ENCODE measurements around the gene SLC39A8.
"Not testable (repeated sequence)": the region's sequence is repeated elsewhere in the genome, so short reads cannot be mapped to it uniquely, and the experiment has no call there.

The SLC39A8 gene

GRCh38 chr4:102344954-102345794 lies at the start of gene SLC39A8:
Gene SLC39A8, minus strand, starts transcription at chr4:102345482. Its CDS starts 820 bp downstream, at chr4:102344662.
- DNase-seq (ENCODE audit: low spot score) = peak; percentile 85

GRCh38 chr4:102392033-102392744 lies 46.9 kb upstream of the SLC39A8 start:
- DNase-seq (ENCODE audit: low spot score) = no peak

DNA sequence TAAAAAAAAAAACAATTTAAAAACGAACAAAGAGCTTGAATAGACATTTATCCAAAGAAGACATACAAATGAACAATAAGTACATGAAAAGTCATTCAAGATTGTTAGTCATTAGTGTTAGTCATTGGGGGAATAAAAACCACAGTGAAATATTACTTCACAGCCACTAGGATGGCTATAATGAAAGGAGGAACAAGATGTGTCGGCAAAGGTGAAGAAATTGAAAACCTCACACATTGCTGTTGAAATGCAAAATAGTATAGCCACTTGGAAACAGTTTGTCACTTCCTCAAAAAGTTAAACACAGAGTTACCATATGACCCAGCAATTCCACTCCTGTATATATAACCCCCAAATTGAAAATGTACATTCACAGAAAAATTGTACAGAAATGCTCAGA lies 45.2 kb upstream of the SLC39A8 start:
- DNase-seq (ENCODE audit: low spot score) = no peak

DNA sequence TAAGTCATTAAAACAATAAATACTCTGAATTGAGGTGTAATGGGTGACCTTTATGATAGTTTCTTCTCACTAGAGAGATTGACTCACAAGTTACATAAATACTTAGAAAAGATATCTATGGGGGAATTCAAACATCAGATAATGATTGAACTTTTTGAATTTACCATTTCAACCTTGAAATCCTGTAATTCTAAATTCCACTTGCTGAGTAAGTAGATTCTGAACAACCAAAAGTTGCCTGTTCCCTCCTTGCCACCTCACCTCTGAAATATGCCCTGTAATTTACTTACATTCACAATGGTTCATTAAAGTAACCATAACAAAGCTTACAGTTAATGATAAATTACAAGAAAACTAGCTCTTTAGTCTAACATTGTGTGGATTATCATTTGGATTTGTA lies 43.3 kb upstream of the SLC39A8 start:
- DNase-seq (ENCODE audit: low spot score) = no peak

DNA sequence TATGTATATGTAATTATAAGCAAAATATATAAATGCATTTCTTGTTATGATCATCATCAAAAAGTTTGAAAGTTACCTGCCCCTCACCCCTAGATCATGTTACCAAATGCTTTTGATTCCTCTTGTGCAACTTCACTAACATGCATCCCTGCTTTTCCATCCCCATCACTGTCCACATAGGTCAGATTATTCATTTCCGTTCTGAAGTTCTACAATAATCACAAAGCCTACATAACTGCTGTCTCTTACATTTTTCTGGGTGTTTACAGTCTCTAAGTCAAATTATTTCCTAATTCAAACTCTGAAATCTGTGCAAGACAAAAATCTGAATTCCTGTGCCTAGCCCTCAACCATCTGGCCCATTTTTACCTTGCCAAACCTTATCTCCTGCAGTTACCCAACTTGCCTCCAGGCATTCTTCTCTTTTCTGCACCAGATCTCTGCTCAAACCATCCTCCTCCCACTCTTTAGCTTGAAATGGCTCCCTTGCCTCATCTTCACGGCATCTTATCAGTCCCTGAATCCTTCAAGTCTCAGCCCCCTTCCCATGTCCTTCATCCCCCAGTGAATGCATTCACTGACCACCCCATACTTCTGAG lies 42.4 kb upstream of the SLC39A8 start:
- no peak for DNase-seq (ENCODE audit: low spot score)

GRCh38 chr4:102386966-102387365 lies 41.7 kb upstream of the SLC39A8 start:
- no peak for DNase-seq (ENCODE audit: low spot score)

GRCh38 chr4:102380253-102380652 lies 35.0 kb upstream of the SLC39A8 start:
- not testable (repeated sequence) for DNase-seq (ENCODE audit: low spot score)

DNA sequence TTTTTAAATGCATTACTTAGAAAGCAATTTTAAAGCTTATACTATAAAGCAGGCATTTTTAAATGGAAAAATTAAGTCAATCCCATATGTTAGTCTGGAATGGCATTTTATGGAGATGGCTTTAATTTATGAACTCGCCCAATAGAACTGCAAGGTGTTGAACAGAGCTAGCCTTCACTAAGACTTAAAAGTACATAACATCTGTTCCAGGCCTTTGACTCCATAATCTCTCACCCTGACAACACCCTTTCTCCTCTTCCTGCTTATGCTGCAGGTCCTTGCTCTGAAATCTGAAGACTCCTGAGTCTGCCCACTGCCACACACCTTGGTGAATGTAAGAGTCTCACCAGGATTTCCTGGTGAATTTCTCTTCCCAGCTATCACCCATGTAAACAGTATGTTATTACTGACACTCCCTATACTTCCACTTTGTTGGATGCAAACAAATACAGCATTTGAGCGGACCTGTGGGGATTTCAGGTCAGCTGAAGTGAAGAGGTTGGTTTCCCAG lies 17.7 kb upstream of the SLC39A8 start:
- no peak for DNase-seq (ENCODE audit: low spot score)

DNA sequence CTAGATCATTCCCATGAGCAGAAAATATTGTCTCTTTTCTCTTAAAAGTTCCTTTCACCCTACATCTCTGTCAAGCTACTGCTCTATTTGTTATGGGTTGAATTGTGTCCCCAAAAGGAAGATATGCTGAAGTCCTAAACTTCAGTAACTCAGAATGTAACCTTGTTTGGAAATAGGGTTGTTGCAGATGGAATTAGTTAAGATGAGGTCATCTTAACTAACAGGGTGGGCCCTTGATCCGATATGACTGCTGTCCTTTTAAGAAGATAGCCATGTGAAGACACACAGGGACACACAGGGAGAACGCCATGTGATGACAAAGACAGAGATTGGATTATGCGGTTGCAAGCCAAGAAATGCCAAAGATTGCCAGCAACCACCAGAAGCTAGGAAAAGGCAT lies 12.8 kb upstream of the SLC39A8 start:
- DNase-seq (ENCODE audit: low spot score) = no peak

DNA sequence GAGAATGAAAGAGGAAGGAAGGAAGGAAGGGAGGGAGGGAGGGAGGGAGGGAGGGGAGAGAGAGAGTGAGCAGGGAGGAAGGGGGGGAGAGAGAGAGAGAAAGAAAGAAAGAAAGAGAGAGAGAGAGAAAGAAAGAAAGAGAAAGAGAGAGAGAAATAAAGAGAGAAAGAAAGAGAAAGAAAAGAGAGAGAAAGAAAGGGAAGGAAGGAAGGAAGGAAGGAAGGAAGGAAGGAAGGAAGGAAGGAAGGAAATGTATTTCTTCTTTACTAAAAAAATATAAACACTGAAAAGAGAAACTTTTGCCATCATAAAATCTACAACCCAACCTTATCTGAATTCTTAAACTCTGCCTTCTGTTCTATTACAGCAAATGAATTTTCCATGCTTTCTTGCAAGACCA lies 12.4 kb upstream of the SLC39A8 start:
- DNase-seq (ENCODE audit: low spot score) = not testable (repeated sequence)

DNA sequence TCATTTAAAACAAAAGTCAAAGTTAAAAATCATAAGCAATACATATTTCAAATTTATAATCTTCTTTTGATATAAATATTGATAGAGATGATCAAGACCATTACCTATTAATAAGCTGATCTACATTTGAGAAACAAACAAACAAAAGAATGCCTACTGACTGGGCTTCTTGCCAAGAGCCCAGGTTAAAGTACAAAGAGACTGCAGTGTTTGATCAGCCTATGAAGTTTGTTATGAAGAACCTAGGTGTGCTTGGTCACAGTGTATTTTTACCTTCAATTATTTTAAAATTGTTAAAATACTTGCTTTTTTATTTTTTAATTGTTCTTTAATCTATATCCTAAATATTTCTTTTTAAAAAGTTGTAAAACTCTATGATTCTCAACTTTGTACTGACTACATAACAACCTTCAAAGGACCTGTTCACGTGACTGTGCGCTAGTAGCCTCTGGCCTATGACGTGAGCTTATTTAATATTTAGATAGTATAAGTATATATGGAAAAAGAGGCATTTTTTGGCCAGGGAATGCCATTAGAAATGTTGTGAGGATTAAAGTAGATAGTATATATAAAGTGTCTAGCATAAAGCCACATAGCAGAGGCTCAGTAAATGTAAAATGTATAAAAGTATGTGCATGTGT lies 11.4 kb upstream of the SLC39A8 start:
- DNase-seq (ENCODE audit: low spot score) = no peak

DNA sequence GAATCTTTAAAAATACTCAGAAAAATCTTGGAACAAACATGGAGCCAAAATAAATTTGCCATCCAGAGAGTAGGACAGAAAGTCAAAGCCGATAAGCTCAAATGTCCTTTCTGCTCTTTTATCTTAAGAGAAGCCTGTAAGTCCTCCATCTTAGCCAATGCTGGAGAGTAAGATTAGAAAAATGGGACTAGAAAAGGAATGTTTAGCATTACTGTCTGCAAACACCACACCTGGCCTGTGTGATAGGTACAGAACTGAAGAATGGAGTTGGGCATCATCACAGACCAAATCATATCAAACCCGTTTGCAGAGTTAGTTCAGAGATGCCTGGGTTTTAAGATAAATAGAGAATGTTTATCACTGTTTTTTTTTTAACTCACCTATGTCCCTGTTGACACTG lies 10.5 kb upstream of the SLC39A8 start:
- DNase-seq (ENCODE audit: low spot score) = no peak

GRCh38 chr4:102354671-102355454 lies 9.6 kb upstream of the SLC39A8 start:
- no peak for DNase-seq (ENCODE audit: low spot score)

DNA sequence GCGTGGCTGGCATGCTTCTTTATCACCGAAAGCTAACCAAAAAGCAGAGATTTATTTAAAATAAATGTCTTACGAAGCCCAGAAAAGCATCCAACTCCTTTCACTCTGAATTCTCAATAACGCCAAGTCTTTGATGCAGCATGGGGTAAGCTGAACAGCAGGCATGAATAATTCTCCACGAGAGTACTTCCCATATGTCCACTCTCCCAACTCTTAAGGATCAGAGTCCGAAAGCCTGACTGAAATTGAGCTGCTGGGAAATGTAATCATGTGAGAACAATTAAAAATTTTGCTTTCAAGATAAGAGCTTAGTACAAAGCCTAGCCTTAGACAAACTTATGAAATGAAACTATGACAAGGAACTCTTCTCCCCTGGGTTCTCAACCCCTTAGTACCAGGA lies 7.5 kb upstream of the SLC39A8 start:
- DNase-seq (ENCODE audit: low spot score) = no peak

GRCh38 chr4:102350634-102351033 lies 5.4 kb upstream of the SLC39A8 start:
- no peak for DNase-seq (ENCODE audit: low spot score)

DNA sequence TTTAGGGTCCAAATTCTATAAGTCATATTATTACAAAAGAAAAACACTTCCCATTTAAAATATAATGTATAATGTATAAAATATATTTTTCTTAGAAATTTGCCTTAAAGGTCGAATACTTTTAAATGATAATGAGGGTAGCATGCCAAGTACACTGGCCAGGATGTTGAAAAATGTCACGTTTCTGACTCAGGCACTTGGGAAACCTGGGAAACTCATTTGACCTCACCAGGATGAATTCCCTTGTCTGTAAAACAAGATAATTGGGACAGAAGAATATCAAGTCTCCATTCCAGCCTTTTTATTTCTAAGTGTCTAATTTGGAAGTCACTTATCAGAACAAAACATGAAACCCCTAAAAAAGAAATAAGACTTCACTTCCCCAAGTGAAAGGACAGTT lies 3.4 kb upstream of the SLC39A8 start:
- no peak for DNase-seq (ENCODE audit: low spot score)

DNA sequence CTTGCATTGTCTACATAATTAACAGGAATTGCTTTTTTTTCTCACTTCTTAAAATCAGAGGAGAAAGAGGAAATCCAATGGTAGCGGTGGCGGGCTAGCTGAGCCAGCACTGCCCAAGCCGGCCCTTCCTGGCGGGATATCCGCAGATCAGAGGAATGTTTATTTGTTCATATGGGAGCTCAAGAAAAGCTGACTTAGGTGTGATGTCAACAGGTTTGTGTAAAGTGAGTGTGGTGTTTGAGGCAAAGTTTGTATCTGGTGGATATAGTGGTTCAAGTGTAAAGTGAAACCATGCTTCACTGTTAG lies 466 bp upstream of the SLC39A8 start:
- DNase-seq (ENCODE audit: low spot score) = no peak

DNA sequence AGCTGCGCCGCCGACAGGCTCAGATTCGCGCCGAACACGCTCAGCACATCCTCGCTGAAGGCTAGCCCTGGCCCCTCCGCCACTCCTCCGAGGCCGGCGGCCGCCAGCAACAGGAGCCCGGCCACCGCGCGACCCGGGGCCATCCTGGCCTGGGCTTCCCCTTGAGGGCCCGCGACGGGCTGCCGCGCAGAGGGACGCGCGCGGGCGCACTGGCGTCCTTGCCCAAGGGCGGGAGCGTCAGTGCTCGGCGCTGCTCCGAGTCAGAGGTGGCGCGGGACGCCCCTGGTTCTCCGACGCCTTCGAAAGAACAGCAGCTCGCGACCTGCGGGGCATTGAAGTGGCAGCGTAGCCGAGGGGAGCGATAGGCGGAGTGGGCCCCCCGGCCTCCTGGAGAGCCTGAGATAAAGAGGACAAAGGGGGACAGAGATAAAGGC lies 745 bp downstream of the SLC39A8 start:
- DNase-seq (ENCODE audit: low spot score) = peak; percentile 83

DNA sequence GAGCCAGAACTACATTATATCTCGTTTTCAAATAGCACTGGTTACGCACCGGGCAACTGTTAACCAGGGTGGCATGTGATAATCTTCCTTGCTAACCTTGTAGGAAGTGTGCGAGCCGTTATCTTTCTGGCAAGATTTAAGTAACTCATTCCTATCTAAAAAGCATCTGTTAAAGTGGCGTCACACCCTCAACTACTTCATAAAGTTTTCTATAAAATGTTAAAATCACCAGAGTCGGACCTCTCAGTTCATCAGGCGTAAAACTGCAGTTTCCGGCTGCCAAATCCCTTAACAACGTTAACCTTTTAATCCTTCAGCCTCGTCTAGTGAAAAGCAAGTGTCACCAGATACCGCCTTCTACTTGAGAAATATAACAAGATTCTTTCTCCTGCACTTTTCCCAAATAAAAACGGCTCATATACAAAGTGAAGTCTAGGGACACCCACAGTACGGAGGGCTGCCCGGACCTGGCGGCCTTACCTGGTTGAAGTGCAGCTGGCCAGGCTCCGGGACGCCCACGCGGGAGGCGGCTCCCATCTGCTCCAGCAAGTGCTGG lies 1.2 kb downstream of the SLC39A8 start:
- no peak for DNase-seq (ENCODE audit: low spot score)

- DNase-seq (ENCODE audit: low spot score) = no peak
These were observed 2.7 kb downstream of the SLC39A8 start for GRCh38 chr4:102342404-102343074.

GRCh38 chr4:102341201-102341600 lies 4.1 kb downstream of the SLC39A8 start:
- DNase-seq (ENCODE audit: low spot score) = no peak
